K562 (cell line): Measurements from ENCODE around the gene UBFD1. TPM values are rescaled to one million over a fixed set of nuclear protein-coding genes. Genes with fewer than 3 reads are reported as not detected.

Experiments used
- ARID1B ChIP-seq: fragments of 450-650 bp; IDR thresholded peaks from 2 replicates; pipeline ENCODE4 v1.6.1; 2016; ENCODE audit warnings: antibody characterized with exemption, mild to moderate bottlenecking, inconsistent platforms
- CHCHD3 ChIP-seq: fragments of 250-450 bp; sonication (Bioruptor Pico); IDR thresholded peaks from 2 replicates; pipeline ENCODE4 v2.1.2; 2022; ENCODE audit warnings: mild to moderate bottlenecking
- CHD4 ChIP-seq: fragments of 200-600 bp; sonication (generic); IDR thresholded peaks from 3 replicates; pipeline ENCODE4 v1.6.1; 2012; ENCODE audit warnings: low read depth, mild to moderate bottlenecking, mixed read lengths, low read length, inconsistent platforms; ENCODE audit not compliant: insufficient read depth, insufficient replicate concordance, poor library complexity, severe bottlenecking
- DIDO1 ChIP-seq: fragments of 450-650 bp; IDR thresholded peaks from 2 replicates; pipeline ENCODE4 v1.6.1; 2016; ENCODE audit warnings: low read depth, missing biosample characterization, missing genetic modification characterization
- FOSL1 ChIP-seq: fragments of 200-800 bp; sonication (Bioruptor generic); conservative IDR thresholded peaks from 2 replicates; pipeline ENCODE4 v1.6.1; 2016; ENCODE audit warnings: missing genetic modification characterization, missing compliant biosample characterization
- GATAD2A ChIP-seq: fragments of 450-650 bp; IDR thresholded peaks from 2 replicates; pipeline ENCODE4 v1.6.1; 2017
- HDAC3 ChIP-seq: fragments of 450-650 bp; IDR thresholded peaks from 2 replicates; pipeline ENCODE4 v1.6.1; 2018; ENCODE audit warnings: borderline replicate concordance, mild to moderate bottlenecking, moderate library complexity; ENCODE audit not compliant: partially characterized antibody
- HDGF ChIP-seq: fragments of 450-650 bp; IDR thresholded peaks from 2 replicates; pipeline ENCODE4 v1.6.1; 2016
- HNRNPL ChIP-seq: fragments of 200-400 bp; formaldehyde crosslinking; IDR thresholded peaks from 2 replicates; pipeline ENCODE4 v1.6.1; 2017; ENCODE audit warnings: low read depth, mild to moderate bottlenecking, low read length
- JUN ChIP-seq, 2 experiments: sonication (generic) in 1 of 2; formaldehyde crosslinking in 1 of 2; IDR thresholded peaks; 2 replicates each; pipeline versions ENCODE4 v1.6.1 to v1.8.0; 2012 to 2022; ENCODE audit warnings: borderline replicate concordance in 2 of 2, mild to moderate bottlenecking in 2 of 2, improper control_type of control experiment in 1 of 2, low read depth in 1 of 2, low read length in 1 of 2, missing genetic modification reagents in 1 of 2
- KHSRP ChIP-seq: fragments of 450-650 bp; IDR thresholded peaks from 2 replicates; pipeline ENCODE4 v1.6.1; 2017
- MCM3 ChIP-seq: fragments of 450-650 bp; IDR thresholded peaks from 2 replicates; pipeline ENCODE4 v1.6.1; 2016
- MTA3 ChIP-seq: fragments of 450-650 bp; formaldehyde crosslinking; IDR thresholded peaks from 2 replicates; pipeline ENCODE4 v1.6.1; 2017; ENCODE audit warnings: mild to moderate bottlenecking, borderline replicate concordance
- MYC ChIP-seq, 2 experiments: fragments of 250-450 bp in 1 of 2; sonication (Bioruptor Pico) in 1 of 2; IDR thresholded peaks; 2 replicates each; pipeline versions ENCODE4 v1.5.1 to v1.6.1; 2012 to 2021; ENCODE audit warnings: low read depth in 2 of 2, borderline replicate concordance in 1 of 2, improper control_type of control experiment in 1 of 2, low read length in 1 of 2, mild to moderate bottlenecking in 1 of 2, moderate library complexity in 1 of 2
- PCBP1 ChIP-seq: fragments of 200-400 bp; formaldehyde crosslinking; IDR thresholded peaks from 2 replicates; pipeline ENCODE4 v1.6.1; 2018; ENCODE audit warnings: mild to moderate bottlenecking, low read depth, low read length; ENCODE audit not compliant: poor library complexity, severe bottlenecking
- POLR2H ChIP-seq: IDR thresholded peaks from 2 replicates; pipeline ENCODE4 v1.6.1; 2016; ENCODE audit warnings: missing genetic modification characterization, low read depth, mild to moderate bottlenecking, control low read depth, missing compliant biosample characterization, moderate library complexity
- POLR3G ChIP-seq: IDR thresholded peaks from 2 replicates; pipeline ENCODE4 v1.6.1; 2011; ENCODE audit not compliant: insufficient read length, insufficient replicate concordance; ENCODE audit errors: extremely low read depth
- SMC3 ChIP-seq: conservative IDR thresholded peaks from 2 replicates; pipeline ENCODE4 v1.6.1; 2011; ENCODE audit warnings: low read depth, low read length, improper control_type of control experiment; ENCODE audit not compliant: insufficient read depth
- ZBTB33 ChIP-seq: sonication (generic); formaldehyde crosslinking; IDR thresholded peaks from 2 replicates; pipeline ENCODE4 v1.8.1; 2023; ENCODE audit warnings: mild to moderate bottlenecking, missing genetic modification reagents
- ZKSCAN3 ChIP-seq: fragments of 250-450 bp; sonication (Bioruptor Pico); IDR thresholded peaks from 2 replicates; pipeline ENCODE4 v1.4.0; 2020
- ZNF311 ChIP-seq: fragments of 250-450 bp; sonication (Bioruptor Pico); IDR thresholded peaks from 2 replicates; pipeline ENCODE4 v1.4.0; 2020; ENCODE audit warnings: mild to moderate bottlenecking, moderate library complexity
- ZNF551 ChIP-seq: fragments of 250-450 bp; sonication (Bioruptor Pico); IDR thresholded peaks from 2 replicates; pipeline ENCODE4 v1.5.0; 2021; ENCODE audit warnings: mild to moderate bottlenecking, moderate library complexity
- ZNF764 ChIP-seq: fragments of 250-450 bp; sonication (Bioruptor Pico); IDR thresholded peaks from 2 replicates; pipeline ENCODE4 v1.4.0; 2020; ENCODE audit warnings: low read depth, mild to moderate bottlenecking, moderate library complexity
- ZNF79 ChIP-seq: fragments of 250-450 bp; sonication (Bioruptor Pico); IDR thresholded peaks from 2 replicates; pipeline ENCODE4 v1.4.0; 2020; ENCODE audit warnings: low read depth, mild to moderate bottlenecking, moderate library complexity
- polyA plus RNA-seq, 8 experiments: library from polyadenylated mRNA; depleted of rRNA in 4 of 8; stranded (reverse) in 5 of 8; unstranded in 3 of 8; fragments of >200 nt; fragmentation: Nextera tagmentation in 2 of 8; fragmentation: Illumina TruSeq in 1 of 8; extraction: Ambion mirVana in 2 of 8; extraction: Trizol in 1 of 8; gene quantifications; 2 replicates each; pipeline versions ENCODE4 v1.2.1 to v1.2.3, GENCODE V29; 2011 to 2014; ENCODE audit warnings: inconsistent platforms in 1 of 8, missing spikeins in 1 of 8
- total RNA-seq, 7 experiments: library from RNA; depleted of rRNA in 6 of 7; stranded (reverse); fragments of >200 nt in 6 of 7; fragmentation: Illumina TruSeq in 2 of 7; extraction: Trizol in 2 of 7; gene quantifications; 2 replicates each; pipeline versions ENCODE4 v1.2.1 to v1.2.3, GENCODE V29; 2011 to 2021; ENCODE audit warnings: low replicate concordance in 1 of 7
- TF ChIP-seq, protein P1 (sequence below): fragments of 450-650 bp; formaldehyde crosslinking; IDR thresholded peaks from 2 replicates; pipeline ENCODE4 v1.4.0; 2022; ENCODE audit warnings: missing genetic modification characterization

The UBFD1 gene
- total and polyA plus RNA-seq, 9 of the 15 experiments (the other 6 are each of a cell fraction or from before 2014, with no cell fraction given) = 10.7 to 66.2 (median 34.0) TPM

DNA sequence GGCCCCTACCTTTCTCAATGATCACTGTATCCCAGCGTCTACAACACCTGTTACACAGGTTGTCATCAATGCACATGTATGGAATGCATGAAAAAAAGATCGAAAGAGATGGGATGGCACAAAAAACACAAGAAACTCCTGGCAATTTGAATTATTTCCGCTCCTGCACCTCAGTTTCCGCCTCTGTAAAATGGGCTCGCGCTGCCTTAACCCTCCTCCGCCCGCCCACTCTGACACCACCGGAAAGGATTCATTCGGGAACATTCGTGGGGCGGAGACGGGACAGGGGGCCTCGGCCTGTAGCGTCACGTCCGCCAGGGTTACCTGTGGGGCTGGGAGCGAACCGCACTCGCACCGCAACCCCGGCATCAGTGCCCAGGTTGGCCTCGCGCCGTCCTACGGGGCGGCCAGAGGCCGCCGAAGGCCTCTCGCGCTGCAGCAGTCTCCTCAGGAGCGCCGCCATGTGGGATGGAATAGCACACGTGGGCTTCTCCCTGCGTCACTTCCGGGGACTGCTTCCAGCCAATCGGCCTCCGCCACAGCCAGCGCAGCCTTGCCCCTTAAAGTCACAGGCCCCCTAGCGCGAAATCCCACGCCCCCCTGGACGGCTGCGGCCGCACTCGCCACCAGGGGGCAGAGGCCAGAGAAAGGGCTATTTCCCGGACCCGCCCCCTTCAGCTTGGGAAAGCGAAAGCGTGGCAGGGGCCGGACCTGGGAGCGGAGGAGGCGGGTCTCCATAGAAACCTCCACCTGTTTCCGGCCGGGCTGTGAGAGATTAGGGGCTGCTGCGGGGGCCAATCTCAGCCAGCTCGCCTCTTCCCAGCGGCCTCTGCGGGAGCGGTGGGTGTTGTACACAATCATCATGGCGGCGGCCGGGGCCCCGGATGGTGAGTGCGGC, at the start of gene UBFD1, which contains the start of gene EARS2 (continued):
- TF ChIP-seq ZBTB33 (CRISPR knock-in tag) = no peak
- TF ChIP-seq MTA3 = peak; percentile 89
- TF ChIP-seq GATAD2A = no peak
- peak; percentile 100 for TF ChIP-seq MYC (IDR thresholded peaks at IDR 0.05; ENCODE audit: low read depth, low read length)
- peak; percentile 99 for TF ChIP-seq MYC (CRISPR knock-in tag; IDR thresholded peaks at IDR 0.05; ENCODE audit: borderline replicate concordance, low read depth)
- no peak for TF ChIP-seq MCM3
- TF ChIP-seq JUN (IDR thresholded peaks at IDR 0.05; ENCODE audit: borderline replicate concordance, low read depth, low read length) = peak; percentile 55; the same call in 1 of the 2 replicates
- no peak; the same call in 1 of the 2 replicates for TF ChIP-seq JUN (CRISPR knock-in tag; IDR thresholded peaks at IDR 0.05; ENCODE audit: borderline replicate concordance)
- TF ChIP-seq KHSRP = 0 out of 2 replicates have a peak, but pooled peaks have one; percentile 13
- TF ChIP-seq, protein P1, sequence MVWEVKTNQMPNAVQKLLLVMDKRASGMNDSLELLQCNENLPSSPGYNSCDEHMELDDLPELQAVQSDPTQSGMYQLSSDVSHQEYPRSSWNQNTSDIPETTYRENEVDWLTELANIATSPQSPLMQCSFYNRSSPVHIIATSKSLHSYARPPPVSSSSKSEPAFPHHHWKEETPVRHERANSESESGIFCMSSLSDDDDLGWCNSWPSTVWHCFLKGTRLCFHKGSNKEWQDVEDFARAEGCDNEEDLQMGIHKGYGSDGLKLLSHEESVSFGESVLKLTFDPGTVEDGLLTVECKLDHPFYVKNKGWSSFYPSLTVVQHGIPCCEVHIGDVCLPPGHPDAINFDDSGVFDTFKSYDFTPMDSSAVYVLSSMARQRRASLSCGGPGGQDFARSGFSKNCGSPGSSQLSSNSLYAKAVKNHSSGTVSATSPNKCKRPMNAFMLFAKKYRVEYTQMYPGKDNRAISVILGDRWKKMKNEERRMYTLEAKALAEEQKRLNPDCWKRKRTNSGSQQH = peak; percentile 67; the same call in 1 of the 2 replicates
- no peak for TF ChIP-seq POLR3G
- TF ChIP-seq HDAC3 = no peak
- TF ChIP-seq ZNF311 (CRISPR knock-in tag) = no peak
- TF ChIP-seq HDGF = peak; percentile 69; the same call in 1 of the 2 replicates
- TF ChIP-seq SMC3 = peak; percentile 78; the same call in 1 of the 2 replicates
- TF ChIP-seq ZNF79 (CRISPR knock-in tag) = no peak
- TF ChIP-seq ZNF551 (CRISPR knock-in tag) = no peak
- no peak for TF ChIP-seq ZNF764 (CRISPR knock-in tag)
- no peak for TF ChIP-seq DIDO1
- peak; percentile 57 for TF ChIP-seq ARID1B
- TF ChIP-seq POLR2H (tag) = peak; percentile 45; the same call in 1 of the 2 replicates
- TF ChIP-seq CHCHD3 (CRISPR knock-in tag) = no peak
- TF ChIP-seq FOSL1 (tag) = peak; percentile 69
- peak; percentile 99 for TF ChIP-seq CHD4
- peak; percentile 80 for TF ChIP-seq PCBP1
- no peak for TF ChIP-seq HNRNPL
- no peak for TF ChIP-seq ZKSCAN3 (CRISPR knock-in tag)
